B cell (primary cell): ENCODE data around the gene TEAD1. TPM values are rescaled to one million over a fixed set of nuclear protein-coding genes. Genes with fewer than 3 reads are reported as not detected.

Source experiments
- ATAC-seq: fragments of 200-7000 bp; cut with Tn5 transposase; one replicate; pipeline ENCODE4 v1.10.0; 2021; ENCODE audit warnings: low read depth, mild to moderate bottlenecking, moderate number of reproducible peaks, moderate library complexity
- CTCF ChIA-PET: fragments of 350-600 bp; sonication (Branson Sonifier 250); formaldehyde crosslinking; loops from one replicate; lab custom pipeline; 2021; ENCODE audit warnings: antibody characterized with exemption, inconsistent platforms; lab: Charles Lee
- POLR2A ChIA-PET: fragments of 350-600 bp; sonication (Branson Sonifier 250); formaldehyde crosslinking; loops from one replicate; lab custom pipeline; 2021; ENCODE audit warnings: antibody characterized with exemption; lab: Charles Lee
- DNase-seq: peaks from one replicate; pipeline ENCODE4 v3.0.0; 2013
- H2AFZ ChIP-seq: 2 replicates; pipeline ENCODE4 v1.6.1; 2012; ENCODE audit warnings: mild to moderate bottlenecking, low read depth, low read length; ENCODE audit not compliant: insufficient read depth, poor library complexity, severe bottlenecking
- H3K27ac ChIP-seq, 2 donors: 1 replicate in 1 of 2; 2 replicates in 1 of 2; pipeline ENCODE4 v1.5.1; 2012 to 2013; ENCODE audit warnings: low read length in 2 of 2, mild to moderate bottlenecking in 2 of 2, moderate library complexity in 1 of 2
- H3K27me3 ChIP-seq, 4 experiments: fragments of 200-600 bp in 1 of 4; sonication (generic) in 1 of 4; replicated peaks in 1 of 4; 1 replicate in 2 of 4; 2 replicates in 2 of 4; pipeline versions ENCODE4 v1.6.1 to v1.7.0; 2013 to 2016; ENCODE audit warnings: low read length in 3 of 4, mild to moderate bottlenecking in 2 of 4, mixed read lengths in 1 of 4, moderate library complexity in 1 of 4; ENCODE audit not compliant: insufficient read depth in 4 of 4, control insufficient read depth in 3 of 4; ENCODE audit errors: control extremely low read depth in 1 of 4
- H3K36me3 ChIP-seq, 2 experiments: replicated peaks in 1 of 2; 1 replicate in 1 of 2; 2 replicates in 1 of 2; pipeline versions ENCODE4 v1.6.1 to v1.7.1; 2013; ENCODE audit warnings: low read length in 1 of 2; ENCODE audit not compliant: insufficient read depth in 2 of 2, control insufficient read depth in 1 of 2; ENCODE audit errors: control extremely low read depth in 1 of 2, extremely low read depth in 1 of 2
- H3K4me1 ChIP-seq, 2 donors: fragments of 200-600 bp in 1 of 2; sonication (generic) in 1 of 2; 1 replicate in 1 of 2; 2 replicates in 1 of 2; pipeline versions ENCODE4 v1.5.1 to v1.6.1; 2013 to 2017; ENCODE audit warnings: low read length in 2 of 2; ENCODE audit not compliant: control insufficient read depth in 2 of 2, insufficient read depth in 2 of 2
- H3K4me2 ChIP-seq: replicated peaks from 2 replicates; pipeline ENCODE3; 2012; ENCODE audit warnings: mild to moderate bottlenecking, low read depth, low read length; ENCODE audit not compliant: poor library complexity, severe bottlenecking
- H3K4me3 ChIP-seq, 5 experiments: fragments of 200-600 bp in 1 of 5; sonication (generic) in 1 of 5; 1 replicate in 3 of 5; 2 replicates in 2 of 5; pipeline versions ENCODE4 v1.5.1 to v1.7.0; 2011 to 2016; ENCODE audit warnings: low read length in 4 of 5, mild to moderate bottlenecking in 4 of 5, low read depth in 2 of 5, control low read depth in 1 of 5, moderate library complexity in 1 of 5; ENCODE audit not compliant: insufficient read depth in 1 of 5; ENCODE audit errors: control extremely low read depth in 1 of 5, extremely low read depth in 1 of 5
- H3K79me2 ChIP-seq: fragments of 200-600 bp; sonication (generic); one replicate; pipeline ENCODE4 v1.6.0; 2016; ENCODE audit warnings: low read length; ENCODE audit not compliant: control insufficient read depth, insufficient read depth
- H3K9ac ChIP-seq: fragments of 200-600 bp; sonication (generic); 2 replicates; pipeline ENCODE4 v1.6.1; 2017; ENCODE audit warnings: mild to moderate bottlenecking, low read length, moderate library complexity
- H3K9me3 ChIP-seq, 3 donors: one replicate each; pipeline versions ENCODE4 v1.6.1 to v1.7.1; 2013; ENCODE audit warnings: low read length in 2 of 3; ENCODE audit not compliant: control insufficient read depth in 2 of 3, insufficient read depth in 1 of 3; ENCODE audit errors: control extremely low read depth in 1 of 3
- H4K20me1 ChIP-seq: 2 replicates; pipeline ENCODE4 v1.6.0; 2012; ENCODE audit warnings: mild to moderate bottlenecking, low read length; ENCODE audit not compliant: insufficient read depth, control insufficient read depth, poor library complexity, severe bottlenecking
- H3K27ac Mint-ChIP-seq: one replicate; pipeline ENCODE4 v1.8.0; 2021; ENCODE audit warnings: mixed read lengths
- H3K27me3 Mint-ChIP-seq: one replicate; pipeline ENCODE4 v1.8.0; 2021; ENCODE audit warnings: mixed read lengths
- H3K4me1 Mint-ChIP-seq: one replicate; pipeline ENCODE4 v1.8.0; 2021; ENCODE audit warnings: mixed read lengths
- H3K4me3 Mint-ChIP-seq: one replicate; pipeline ENCODE4 v1.8.0; 2021; ENCODE audit warnings: mixed read lengths
- H3K9me3 Mint-ChIP-seq: one replicate; pipeline ENCODE4 v1.8.0; 2022; ENCODE audit warnings: mixed read lengths; ENCODE audit not compliant: insufficient read depth
- EZH2 ChIP-seq: IDR thresholded peaks from 2 replicates; pipeline ENCODE4 v1.6.1; 2012; ENCODE audit warnings: borderline replicate concordance, low read depth, mild to moderate bottlenecking, moderate library complexity, low read length; ENCODE audit not compliant: insufficient read depth, poor library complexity, severe bottlenecking
- WGBS: methylation state at CpG from one replicate; pipeline ENCODE4 v1.1.5; 2013; ENCODE audit warnings: missing lambda C conversion rate; ENCODE audit not compliant: insufficient coverage; 5-methylcytosine and 5-hydroxymethylcytosine counted together
- intact Hi-C: fragments of 100-400 bp; cut with micrococcal nuclease; formaldehyde crosslinking; loops from one replicate; pipeline ENCODE4 v1.10.0; 2022
- polyA plus RNA-seq: library from polyadenylated mRNA; depleted of rRNA; stranded (reverse); fragments of >200 nt; gene quantifications from 2 replicates; pipeline ENCODE4 v1.2.3, GENCODE V29; 2012
- total RNA-seq, 2 donors: library from RNA; stranded (reverse); fragments of 120-200 nt in 1 of 2; gene quantifications; 1 replicate in 1 of 2; 2 replicates in 1 of 2; pipeline versions ENCODE4 v1.2.3 to v1.2.4, GENCODE V29; 2013 to 2022
- TF ChIP-seq, protein P1 (sequence below): fragments of 200-600 bp; IDR thresholded peaks from one replicate; pipeline ENCODE4 v1.8.0; 2022; ENCODE audit warnings: antibody characterized with exemption, mild to moderate bottlenecking

The TEAD1 gene
- total and polyA plus RNA-seq, 2 donors (not counting 1 experiment from before 2014, with no cell fraction given): 0.30 TPM; not detected in 1

- H3K9ac ChIP-seq: no peak overlapping the region
- CTCF ChIA-PET: no interaction called here
- H3K4me3 Mint-ChIP-seq: no peak overlapping the region
- peaks cover 0 to 7% (median 0%) of the 10 kb centered on the region in 4 experiments for H3K27me3 ChIP-seq
- TF ChIP-seq, protein P1, sequence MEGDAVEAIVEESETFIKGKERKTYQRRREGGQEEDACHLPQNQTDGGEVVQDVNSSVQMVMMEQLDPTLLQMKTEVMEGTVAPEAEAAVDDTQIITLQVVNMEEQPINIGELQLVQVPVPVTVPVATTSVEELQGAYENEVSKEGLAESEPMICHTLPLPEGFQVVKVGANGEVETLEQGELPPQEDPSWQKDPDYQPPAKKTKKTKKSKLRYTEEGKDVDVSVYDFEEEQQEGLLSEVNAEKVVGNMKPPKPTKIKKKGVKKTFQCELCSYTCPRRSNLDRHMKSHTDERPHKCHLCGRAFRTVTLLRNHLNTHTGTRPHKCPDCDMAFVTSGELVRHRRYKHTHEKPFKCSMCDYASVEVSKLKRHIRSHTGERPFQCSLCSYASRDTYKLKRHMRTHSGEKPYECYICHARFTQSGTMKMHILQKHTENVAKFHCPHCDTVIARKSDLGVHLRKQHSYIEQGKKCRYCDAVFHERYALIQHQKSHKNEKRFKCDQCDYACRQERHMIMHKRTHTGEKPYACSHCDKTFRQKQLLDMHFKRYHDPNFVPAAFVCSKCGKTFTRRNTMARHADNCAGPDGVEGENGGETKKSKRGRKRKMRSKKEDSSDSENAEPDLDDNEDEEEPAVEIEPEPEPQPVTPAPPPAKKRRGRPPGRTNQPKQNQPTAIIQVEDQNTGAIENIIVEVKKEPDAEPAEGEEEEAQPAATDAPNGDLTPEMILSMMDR: no peak
- TF ChIP-seq EZH2: no peak
- no CpG with 5 or more reads among the region's 2 CpGs for WGBS
- no peaks in the 10 kb centered on the region for H3K36me3 ChIP-seq
- H3K4me1 Mint-ChIP-seq: no peaks in the 10 kb centered on the region
- no peaks in the 10 kb centered on the region for H4K20me1 ChIP-seq
- no peaks in the 10 kb centered on the region for H3K79me2 ChIP-seq
- no peak overlapping the region for H2AFZ ChIP-seq
- no peak for ATAC-seq
- POLR2A ChIA-PET: no interaction called here
- no peak overlapping the region for H3K4me3 ChIP-seq
- H3K27me3 Mint-ChIP-seq: peaks cover 11% of the 10 kb centered on the region
- intact Hi-C loops: no loop called here
- no peak overlapping the region for H3K4me2 ChIP-seq
- no peak overlapping the region for H3K27ac ChIP-seq
- H3K27ac Mint-ChIP-seq: no peak overlapping the region
- no peak for DNase-seq
- H3K4me1 ChIP-seq: no peaks in the 10 kb centered on the region
- peaks cover 5% of the 10 kb centered on the region for H3K9me3 Mint-ChIP-seq
- peaks cover 0 to 12% (median 0%) of the 10 kb centered on the region in 3 donors for H3K9me3 ChIP-seq
These were observed 16.2 kb upstream of the TEAD1 start for GRCh38 chr11:12657981-12658380.

GRCh38 chr11:12662101-12662689 is 12.0 kb upstream of the TEAD1 start:
- Mint-ChIP-seq H3K27ac (no peak overlapping the region), H3K4me3 (no peak overlapping the region), H3K9me3 (no peaks in the 10 kb centered on the region), H3K4me1 (no peaks in the 10 kb centered on the region), H3K27me3 (peaks cover 27% of the 10 kb centered on the region)
- ATAC-seq: no peak
- 71% methylated on average over 5 of the region's 8 CpGs for WGBS
- intact Hi-C loops: no loop called here
- CTCF ChIA-PET: no interaction called here
- Histone ChIP-seq H3K36me3 (no peaks in the 10 kb centered on the region), H3K4me2 (no peak overlapping the region), H3K27ac (no peak overlapping the region), H3K4me3 (no peak overlapping the region), H2AFZ (no peak overlapping the region), H3K27me3 (peaks cover 0 to 7% (median 0%) of the 10 kb centered on the region in 4 experiments), H4K20me1 (no peaks in the 10 kb centered on the region), H3K9ac (no peak overlapping the region), H3K9me3 (peaks cover 0 to under 1% (median 0%) of the 10 kb centered on the region in 3 donors), H3K4me1 (no peaks in the 10 kb centered on the region), H3K79me2 (no peaks in the 10 kb centered on the region)
- no peak for DNase-seq
- TF ChIP-seq EZH2: no peak
- TF ChIP-seq, protein P1: no peak
- POLR2A ChIA-PET: no interaction called here
